Activated naive CD4-positive, alpha-beta T cell treated with anti-CD3 and anti-CD28 coated beads for 36 hours (primary cell): ENCODE results near the gene ZNF732. TPM values are rescaled to one million over a fixed set of nuclear protein-coding genes. Genes with fewer than 3 reads are reported as not detected.
"Not testable (repeated sequence)": the region's sequence is repeated elsewhere in the genome, so short reads cannot be mapped to it uniquely, and the experiment has no call there.

ENCODE experiments used
- CTCF ChIA-PET: fragments of 350-600 bp; sonication (Branson Sonifier 250); formaldehyde crosslinking; loops from one replicate; lab custom pipeline; 2021; ENCODE audit warnings: antibody characterized with exemption; lab: Charles Lee
- DNase-seq: peaks from one replicate; pipeline ENCODE4 v3.0.0-alpha.2; 2020
- H3K27ac Mint-ChIP-seq: one replicate; pipeline ENCODE4 v1.8.0; 2021; ENCODE audit warnings: mild to moderate bottlenecking, mixed read lengths
- H3K27me3 Mint-ChIP-seq: one replicate; pipeline ENCODE4 v1.8.0; 2021; ENCODE audit warnings: low read depth, mixed read lengths
- H3K36me3 Mint-ChIP-seq: one replicate; pipeline ENCODE4 v1.8.0; 2021; ENCODE audit warnings: low read depth, mixed read lengths
- H3K4me1 Mint-ChIP-seq: one replicate; pipeline ENCODE4 v1.8.0; 2021; ENCODE audit warnings: low read depth, mixed read lengths
- H3K4me3 Mint-ChIP-seq: one replicate; pipeline ENCODE4 v1.8.0; 2021; ENCODE audit warnings: mild to moderate bottlenecking, moderate library complexity, mixed read lengths
- H3K9me3 Mint-ChIP-seq: one replicate; pipeline ENCODE4 v1.8.0; 2021; ENCODE audit warnings: mixed read lengths
- intact Hi-C: fragments of 100-400 bp; cut with micrococcal nuclease; formaldehyde crosslinking; loops from one replicate; pipeline ENCODE4 v1.15.1; 2023
- total RNA-seq, 2 experiments: library from RNA; stranded (reverse); gene quantifications; one replicate each; pipeline ENCODE4 v1.2.3, GENCODE V29; 2021

Gene ZNF732
- total RNA-seq, 2 experiments from 2014 or later, result not detected

DNA sequence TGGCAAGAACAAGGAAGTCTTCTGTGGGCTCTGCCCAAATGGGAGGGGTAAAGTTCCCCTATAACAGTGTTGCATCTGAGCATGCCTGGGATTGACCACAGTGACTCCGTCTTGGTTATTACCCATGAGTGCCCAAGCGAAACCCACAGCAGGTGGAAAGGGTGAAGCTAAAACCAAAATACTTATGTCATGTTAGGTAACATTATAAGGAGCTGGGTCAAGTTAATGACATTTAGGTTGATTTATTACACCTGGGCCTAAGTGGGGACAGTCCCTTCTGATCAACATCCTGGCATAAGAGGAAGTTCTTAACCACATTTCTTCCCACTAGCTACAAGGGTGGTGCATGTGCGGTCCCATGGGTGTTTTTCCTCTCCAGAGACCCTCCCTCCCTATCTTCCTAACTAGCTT lies 1.3 kb upstream of the ZNF732 start:
- Mint-ChIP-seq H3K27ac (no peak overlapping the region), H3K4me1 (peaks cover 11% of the 10 kb centered on the region), H3K9me3 (peaks cover 25% of the 10 kb centered on the region), H3K36me3 (peaks cover 20% of the 10 kb centered on the region), H3K4me3 (no peak overlapping the region), H3K27me3 (peaks cover 40% of the 10 kb centered on the region)
- CTCF ChIA-PET, result no interaction called here
- intact Hi-C loops, result no loop called here
- DNase-seq, result peak; percentile 8

DNA sequence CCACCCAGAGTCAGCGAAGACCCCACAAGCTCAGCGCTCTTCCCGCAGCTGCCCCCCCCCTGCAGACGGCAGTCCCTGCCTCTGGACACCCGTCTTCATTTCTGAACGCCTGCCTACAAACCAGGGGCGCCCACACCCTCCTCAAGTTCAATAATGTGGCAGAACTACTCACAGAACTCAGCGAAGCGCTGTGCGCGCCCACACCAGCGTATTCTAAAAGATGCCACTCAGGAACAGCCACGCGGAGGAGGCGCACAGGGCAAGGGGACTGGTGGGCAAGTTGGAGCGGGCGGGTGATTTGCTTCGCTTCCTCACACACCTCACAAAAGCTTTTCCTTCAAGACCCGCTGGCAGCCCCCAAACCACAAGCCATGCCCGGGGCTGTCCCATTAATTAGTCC lies 758 bp downstream of the ZNF732 start:
- CTCF ChIA-PET, H3K27ac Mint-ChIP-seq, DNase-seq, H3K4me3 Mint-ChIP-seq, intact Hi-C loops: not testable (repeated sequence)
- peaks cover 41% of the 10 kb centered on the region for H3K27me3 Mint-ChIP-seq
- peaks cover 11% of the 10 kb centered on the region for H3K4me1 Mint-ChIP-seq
- H3K36me3 Mint-ChIP-seq, result peaks cover 17% of the 10 kb centered on the region
- H3K9me3 Mint-ChIP-seq, result peaks cover 23% of the 10 kb centered on the region

DNA sequence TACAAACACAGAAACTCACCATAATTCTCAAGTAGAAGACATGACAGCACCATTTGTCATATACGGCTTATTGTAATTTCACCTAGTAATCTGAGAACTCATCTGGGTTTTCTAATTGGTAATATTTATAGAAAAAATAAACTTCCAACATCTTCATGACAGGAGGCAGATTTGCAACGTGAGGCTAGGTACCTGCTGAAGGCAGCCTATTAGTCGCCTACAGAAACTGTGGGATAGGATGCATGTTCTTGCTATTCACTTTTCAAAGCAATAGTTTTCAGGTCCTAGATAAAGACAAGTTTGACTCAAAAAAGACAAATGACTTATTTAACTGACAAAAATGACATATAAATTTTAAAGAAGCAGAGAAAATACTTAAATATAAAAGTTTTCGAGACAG lies 2.9 kb downstream of the ZNF732 start:
- Mint-ChIP-seq H3K9me3 (peaks cover 26% of the 10 kb centered on the region), H3K4me3 (no peak overlapping the region), H3K36me3 (peaks cover 15% of the 10 kb centered on the region), H3K4me1 (peaks cover 11% of the 10 kb centered on the region), H3K27me3 (peaks cover 40% of the 10 kb centered on the region), H3K27ac (no peak overlapping the region)
- CTCF ChIA-PET, result no interaction called here
- DNase-seq, result no peak
- intact Hi-C loops, result no loop called here

DNA sequence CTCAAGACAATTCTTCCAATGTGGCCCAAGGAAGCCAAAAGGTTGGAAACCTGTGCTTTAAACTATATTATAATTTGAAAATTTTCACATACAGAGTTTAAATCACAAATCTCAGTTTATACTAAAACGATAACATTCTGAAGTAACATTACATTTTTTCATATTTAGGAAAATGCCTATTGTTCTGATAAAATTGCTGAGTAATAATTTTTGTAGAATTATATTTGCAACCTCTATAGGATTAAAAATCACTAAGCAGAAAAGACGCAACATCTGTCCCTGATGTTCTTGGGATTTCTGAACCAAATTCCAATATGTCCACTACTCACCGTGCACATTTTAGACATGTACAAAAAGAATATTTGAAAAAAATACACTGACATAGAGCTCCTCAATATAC lies 10.5 kb downstream of the ZNF732 start:
- no peak overlapping the region for H3K4me3 Mint-ChIP-seq
- H3K27ac Mint-ChIP-seq, result no peak overlapping the region
- H3K4me1 Mint-ChIP-seq, result no peaks in the 10 kb centered on the region
- H3K27me3 Mint-ChIP-seq, result no peaks in the 10 kb centered on the region
- intact Hi-C loops, result no loop called here
- CTCF ChIA-PET, result no interaction called here
- no peak for DNase-seq
- H3K36me3 Mint-ChIP-seq, result no peaks in the 10 kb centered on the region
- peaks cover 7% of the 10 kb centered on the region for H3K9me3 Mint-ChIP-seq

DNA sequence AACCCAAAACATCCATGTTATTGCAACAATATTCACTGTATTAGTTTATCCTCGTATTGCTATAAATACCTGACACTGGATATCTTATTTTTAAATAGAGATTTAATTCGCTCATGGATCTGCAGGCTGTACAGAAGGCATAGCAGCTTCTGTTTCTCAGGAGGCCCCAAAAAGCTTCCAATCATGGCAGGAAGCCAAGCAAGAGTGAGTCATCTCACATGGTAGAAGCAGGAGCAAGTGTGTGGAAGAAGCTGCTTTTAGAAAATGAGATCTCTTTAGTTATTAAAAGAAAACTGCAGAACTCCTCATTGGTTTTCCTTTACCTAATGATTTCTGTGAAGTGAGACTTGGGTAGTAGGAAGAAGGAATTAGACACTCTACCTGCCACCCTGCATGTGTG lies 16.4 kb downstream of the ZNF732 start:
- no peaks in the 10 kb centered on the region for H3K36me3 Mint-ChIP-seq
- no peak overlapping the region for H3K4me3 Mint-ChIP-seq
- H3K27ac Mint-ChIP-seq, result no peak overlapping the region
- H3K4me1 Mint-ChIP-seq, result no peaks in the 10 kb centered on the region
- no peak for DNase-seq
- CTCF ChIA-PET, result no interaction called here
- H3K27me3 Mint-ChIP-seq, result peaks cover 1% of the 10 kb centered on the region
- intact Hi-C loops, result no loop called here
- peaks cover 18% of the 10 kb centered on the region for H3K9me3 Mint-ChIP-seq

DNA sequence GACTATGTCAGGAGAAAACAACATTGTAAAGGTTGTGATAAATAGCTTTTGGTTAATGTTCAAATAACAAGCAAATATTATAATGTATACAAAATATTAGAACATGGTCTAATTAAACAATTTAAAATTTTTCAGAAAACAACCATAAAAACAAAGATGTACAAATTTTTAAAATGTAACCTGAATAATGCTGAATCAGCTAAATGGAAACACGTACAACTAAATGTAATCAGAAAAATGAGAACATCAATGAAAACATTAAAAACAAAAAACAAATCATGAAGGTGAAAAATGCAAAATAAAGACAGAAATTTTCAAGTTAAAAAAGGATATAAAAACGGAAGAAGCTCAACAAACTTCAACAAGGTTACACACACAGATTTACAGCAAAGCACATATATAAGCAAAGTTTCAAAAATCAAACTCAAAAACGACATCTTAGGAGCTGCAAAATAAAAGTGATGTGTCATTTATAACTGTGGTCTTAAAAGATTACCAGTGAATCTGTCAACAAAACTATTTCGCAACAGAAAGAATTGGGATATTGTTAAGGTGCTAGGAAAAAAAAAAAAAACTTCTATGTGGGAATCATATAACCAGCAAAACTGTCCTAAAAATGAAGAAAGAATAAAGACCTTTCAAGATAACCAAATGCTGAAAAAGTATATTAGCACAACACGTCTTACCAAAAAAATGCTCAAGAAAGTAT lies 31.8 kb downstream of the ZNF732 start:
- no peak overlapping the region for H3K4me3 Mint-ChIP-seq
- no peaks in the 10 kb centered on the region for H3K4me1 Mint-ChIP-seq
- peaks cover 61% of the 10 kb centered on the region for H3K9me3 Mint-ChIP-seq
- H3K27me3 Mint-ChIP-seq, result no peaks in the 10 kb centered on the region
- intact Hi-C loops, result no loop called here
- H3K27ac Mint-ChIP-seq, result no peak overlapping the region
- no peak for DNase-seq
- CTCF ChIA-PET, result interaction anchor here (0.7 kb wide), 1 partner anchor 77 kb away, joined by 3 read pairs; no protein-coding TSS in a partner anchor
- H3K36me3 Mint-ChIP-seq, result peaks cover 24% of the 10 kb centered on the region

DNA sequence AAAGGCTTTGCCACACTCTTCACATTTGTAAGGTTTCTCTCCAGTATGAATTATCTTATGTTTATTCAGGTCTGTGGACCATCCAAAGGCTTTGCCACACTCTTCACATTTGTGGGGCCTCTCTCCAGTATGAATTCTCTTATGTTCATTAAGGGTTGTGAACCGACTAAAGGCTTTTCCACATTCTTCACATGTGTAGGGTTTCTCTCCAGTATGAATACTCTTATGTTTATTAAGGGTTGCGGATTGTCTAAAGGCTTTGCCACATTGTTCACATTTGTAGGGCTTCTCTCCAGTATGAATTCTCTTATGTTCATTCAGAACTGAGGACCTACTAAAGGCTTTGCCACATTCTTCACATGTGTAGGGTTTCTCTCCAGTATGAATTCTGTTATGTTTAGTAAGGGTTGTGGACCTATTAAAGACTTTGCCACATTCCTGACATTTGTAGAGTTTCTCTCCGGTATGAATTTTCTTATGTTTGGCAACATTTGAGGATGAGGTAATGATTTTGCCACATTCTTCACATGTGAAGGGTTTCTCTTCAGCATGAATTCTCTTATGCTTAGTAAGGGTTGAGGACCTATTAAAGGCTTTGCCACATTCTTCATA lies 33.7 kb downstream of the ZNF732 start:
- peaks cover 24% of the 10 kb centered on the region for H3K36me3 Mint-ChIP-seq
- no peaks in the 10 kb centered on the region for H3K27me3 Mint-ChIP-seq
- H3K4me3 Mint-ChIP-seq, result no peak overlapping the region
- CTCF ChIA-PET, result no interaction called here
- no peak for DNase-seq
- no peaks in the 10 kb centered on the region for H3K4me1 Mint-ChIP-seq
- H3K9me3 Mint-ChIP-seq, result peaks cover 53% of the 10 kb centered on the region
- H3K27ac Mint-ChIP-seq, result no peak overlapping the region
- intact Hi-C loops, result no loop called here

DNA sequence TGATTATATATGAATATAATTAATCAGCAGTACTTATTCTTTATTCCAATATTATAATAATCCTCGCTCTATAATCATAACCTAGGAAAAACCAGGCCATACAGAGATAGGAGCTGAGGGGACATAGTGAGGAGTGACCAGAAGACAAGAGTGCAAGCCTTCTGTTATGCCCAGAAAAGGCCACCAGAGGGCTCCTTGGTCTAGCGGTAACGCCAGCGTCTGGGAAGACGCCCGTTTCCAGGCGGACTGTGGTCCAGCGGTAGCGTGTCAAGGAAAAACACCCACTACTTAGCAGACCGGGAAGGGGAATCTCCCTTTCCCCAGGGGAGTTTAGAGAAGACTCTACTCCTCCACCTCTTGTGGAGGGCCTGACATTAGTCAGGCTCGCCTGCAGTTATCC lies 46.0 kb downstream of the ZNF732 start:
- peak; percentile 20 for DNase-seq
- H3K36me3 Mint-ChIP-seq, result peaks cover 14% of the 10 kb centered on the region
- H3K4me3 Mint-ChIP-seq, H3K4me1 Mint-ChIP-seq, H3K27me3 Mint-ChIP-seq, H3K27ac Mint-ChIP-seq, intact Hi-C loops: not testable (repeated sequence)
- CTCF ChIA-PET, result interaction anchor here (0.6 kb wide), 1 partner anchor 41 kb away, joined by 7 read pairs; no protein-coding TSS in a partner anchor
- H3K9me3 Mint-ChIP-seq, result peaks cover 49% of the 10 kb centered on the region

DNA sequence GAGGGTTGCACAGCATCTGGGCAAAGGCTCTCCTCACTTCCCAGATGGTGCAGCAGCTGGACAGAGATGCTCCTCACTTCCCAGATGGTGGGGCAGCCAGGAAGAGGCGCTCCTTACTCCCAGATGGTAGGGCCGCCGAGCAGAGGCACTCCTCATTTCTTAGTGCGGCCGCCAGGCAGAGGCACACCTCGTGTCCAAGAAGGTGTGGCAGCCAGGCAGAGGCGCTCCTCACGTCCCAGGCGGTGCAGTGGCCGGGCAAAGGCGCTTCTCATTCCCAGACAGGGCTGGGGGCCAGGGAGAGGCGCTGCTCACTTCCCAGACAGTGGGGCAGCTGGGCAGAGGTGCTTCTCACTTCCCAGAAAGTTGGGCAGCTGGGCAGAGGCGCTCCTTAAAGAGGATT lies 48.8 kb downstream of the ZNF732 start:
- H3K4me1 Mint-ChIP-seq, result no peaks in the 10 kb centered on the region
- H3K9me3 Mint-ChIP-seq, result peaks cover 51% of the 10 kb centered on the region
- no peak overlapping the region for H3K4me3 Mint-ChIP-seq
- H3K36me3 Mint-ChIP-seq, result peaks cover 22% of the 10 kb centered on the region
- CTCF ChIA-PET, result no interaction called here
- no peak for DNase-seq
- intact Hi-C loops, result no loop called here
- H3K27me3 Mint-ChIP-seq, result no peaks in the 10 kb centered on the region
- H3K27ac Mint-ChIP-seq, result no peak overlapping the region

DNA sequence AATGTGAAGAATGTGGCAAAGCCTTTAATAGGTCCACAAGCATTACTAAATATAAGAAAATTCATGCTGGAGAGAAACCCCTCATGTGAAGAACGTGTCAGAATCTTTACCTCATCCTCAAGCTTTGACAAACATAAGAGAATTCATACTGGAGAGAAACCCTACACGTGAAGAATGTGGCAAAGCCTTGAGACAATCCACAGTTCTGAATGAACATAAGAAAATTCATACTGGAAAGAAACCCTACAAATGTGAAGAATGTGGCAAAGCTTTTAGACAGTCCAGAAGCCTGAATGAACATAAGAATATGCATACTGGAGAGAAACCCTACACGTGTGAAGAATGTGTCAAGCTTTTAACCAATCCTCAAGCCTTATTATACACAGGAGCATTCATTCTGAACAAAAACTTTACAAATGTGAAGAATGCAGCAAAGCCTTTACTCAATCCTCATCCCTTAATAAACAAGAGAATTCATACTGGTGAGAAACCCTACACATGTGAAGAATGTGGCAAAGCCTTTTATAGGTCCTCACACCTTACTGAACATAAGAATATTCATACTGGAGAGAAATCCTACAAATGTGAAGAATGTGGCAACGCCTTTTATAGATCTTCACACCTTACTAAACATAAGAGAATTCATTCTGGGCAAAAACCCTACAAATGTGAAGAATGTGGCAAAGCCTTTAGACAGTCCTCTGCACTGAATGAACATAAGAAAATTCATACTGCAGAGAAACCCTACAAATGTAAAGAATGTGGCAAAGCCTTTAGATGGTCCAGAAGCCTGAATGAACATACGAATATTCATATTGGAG lies 51.1 kb downstream of the ZNF732 start:
- intact Hi-C loops, result no loop called here
- CTCF ChIA-PET, result no interaction called here
- DNase-seq, result no peak
- H3K9me3 Mint-ChIP-seq, result peaks cover 44% of the 10 kb centered on the region
- peaks cover 20% of the 10 kb centered on the region for H3K36me3 Mint-ChIP-seq
- no peak overlapping the region for H3K27ac Mint-ChIP-seq
- no peaks in the 10 kb centered on the region for H3K27me3 Mint-ChIP-seq
- no peak overlapping the region for H3K4me3 Mint-ChIP-seq
- no peaks in the 10 kb centered on the region for H3K4me1 Mint-ChIP-seq

DNA sequence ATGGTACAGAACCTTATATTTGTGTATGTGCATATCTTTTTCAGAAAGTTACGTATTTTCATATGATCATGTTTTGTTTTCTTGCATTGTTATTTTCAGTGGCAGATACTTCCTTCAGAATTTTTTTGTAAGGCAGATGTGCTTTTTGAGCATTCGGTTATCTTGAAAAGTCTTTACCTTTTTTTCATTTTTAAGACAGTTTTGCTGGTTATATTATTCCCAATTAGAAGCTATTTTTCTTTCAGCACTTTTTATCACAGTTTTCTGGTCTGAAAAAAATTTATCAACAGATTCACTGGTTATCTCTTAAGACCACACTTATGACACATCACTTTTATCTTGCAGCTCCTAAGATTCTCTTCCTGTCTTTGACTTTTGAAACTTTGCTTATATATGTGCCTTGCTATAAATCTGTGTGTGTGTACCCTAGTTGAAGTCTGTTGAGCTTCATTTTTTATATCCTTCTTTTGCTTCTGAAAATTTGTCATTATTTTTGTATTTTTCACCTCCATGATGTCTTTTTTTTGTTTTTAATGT lies 53.1 kb downstream of the ZNF732 start:
- Mint-ChIP-seq H3K36me3 (peaks cover 23% of the 10 kb centered on the region), H3K27me3 (no peaks in the 10 kb centered on the region), H3K9me3 (peaks cover 50% of the 10 kb centered on the region), H3K27ac (no peak overlapping the region), H3K4me3 (no peak overlapping the region), H3K4me1 (no peaks in the 10 kb centered on the region)
- CTCF ChIA-PET, result no interaction called here
- no peak for DNase-seq
- intact Hi-C loops, result no loop called here

DNA sequence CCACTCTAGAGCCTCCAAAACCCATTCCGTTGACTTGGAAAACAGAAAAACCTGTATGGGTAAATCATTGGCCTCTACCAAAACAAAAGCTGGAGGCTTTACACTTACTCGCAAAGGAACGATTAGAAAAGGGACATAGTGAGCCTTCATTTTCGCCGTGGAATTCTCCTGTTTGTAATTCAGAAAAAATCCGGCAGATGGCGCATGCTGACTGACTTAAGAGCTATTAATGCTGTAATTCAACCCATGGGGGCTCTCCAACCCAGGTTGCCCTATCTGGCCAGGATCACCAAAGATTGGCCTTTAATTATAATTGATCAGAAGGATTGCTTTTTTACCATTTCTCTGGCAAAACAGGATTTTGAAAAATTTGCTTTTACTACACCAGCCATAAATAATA lies 60.8 kb downstream of the ZNF732 start:
- peaks cover 3% of the 10 kb centered on the region for H3K36me3 Mint-ChIP-seq
- intact Hi-C loops, result loop anchor here (1.0 to 10.0 kb wide), 4 partner anchors 86 to 753 kb away; partner anchors contain the start of gene ZNF718
- CTCF ChIA-PET, result interaction anchor here (1.0 to 2.8 kb wide), 2 partner anchors 96 to 216 kb away, joined by 3 to 9 read pairs; no protein-coding TSS in a partner anchor

More for the DNA sequence above, 60.8 kb downstream of the ZNF732 start:
- Mint-ChIP-seq H3K27ac (no peak overlapping the region), H3K4me3 (no peak overlapping the region), H3K27me3 (no peaks in the 10 kb centered on the region), H3K9me3 (peaks cover 17% of the 10 kb centered on the region), H3K4me1 (peaks cover 7% of the 10 kb centered on the region)
- DNase-seq, result peak; percentile 72
